ENCODE data around the gene BPIFB4. TPM values are rescaled to one million over a fixed set of nuclear protein-coding genes. Genes with fewer than 3 reads are reported as not detected.

Gene BPIFB4
- total and polyA plus RNA-seq, 2 donors (not counting 3 experiments of a cell fraction or from before 2014, with no cell fraction given): not detected

DNA sequence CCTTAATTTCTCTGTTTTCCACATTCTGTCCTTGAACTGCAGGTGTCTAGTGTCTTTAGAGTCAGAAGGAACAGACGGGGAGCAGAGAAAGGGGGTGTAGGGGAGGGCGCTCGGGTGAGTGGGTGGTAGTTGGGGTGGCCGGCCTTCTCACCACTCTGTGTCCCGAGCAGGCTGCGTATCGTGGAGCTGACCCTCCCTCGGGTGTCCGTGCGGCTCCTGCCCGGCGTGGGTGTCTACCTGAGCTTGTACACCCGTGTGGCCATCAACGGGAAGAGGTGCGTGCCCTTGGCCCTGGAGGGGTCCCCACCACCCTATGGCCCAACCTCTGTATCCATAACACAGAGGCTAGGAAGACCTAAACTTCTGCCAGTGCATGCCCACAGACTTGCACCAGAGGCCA is 5.3 kb downstream of the BPIFB4 start:
- Histone ChIP-seq H3K9me1 (replicated peaks; ENCODE audit: control insufficient read depth, extremely low read depth, insufficient read depth, low read length) (no peaks in the 10 kb centered on the region), H3K27me3 (ENCODE audit: control insufficient read depth in 2 of 2, insufficient read depth in 2 of 2, low read length in 2 of 2) (no peaks in the 10 kb centered on the region), H3K4me2 (ENCODE audit: insufficient read depth, low read length) (no peak overlapping the region), H3K79me2 (ENCODE audit: control insufficient read depth, insufficient read depth, low read length) (no peaks in the 10 kb centered on the region), H3K9ac (replicated peaks; ENCODE audit: extremely low read depth, insufficient read depth, low read length) (no peak overlapping the region), H2AFZ (ENCODE audit: low read depth, low read length) (no peak overlapping the region), H3K4me3 (replicated peaks in 1 of 3; ENCODE audit: insufficient read depth in 1 of 3, low read depth in 1 of 3, low read length in 3 of 3) (no peak overlapping the region), H3K4me1 (ENCODE audit: control insufficient read depth, extremely low read depth, insufficient read depth, low read length) (no peaks in the 10 kb centered on the region), H4K20me1 (replicated peaks; ENCODE audit: control insufficient read depth, extremely low read depth, insufficient read depth, low read length) (no peaks in the 10 kb centered on the region), H3K27ac (ENCODE audit: insufficient read depth, low read depth, low read length) (no peak overlapping the region), H3K36me3 (ENCODE audit: control insufficient read depth in 2 of 2, extremely low read depth in 1 of 2, insufficient read depth in 2 of 2, low read length in 2 of 2) (no peaks in the 10 kb centered on the region), H3K9me3 (replicated peaks; ENCODE audit: control insufficient read depth, insufficient read depth, low read length) (no peaks in the 10 kb centered on the region)
- dilution Hi-C loops (cut with MboI; ENCODE audit: extremely low pct_ligation_motif_present, low sequenced_read_pairs): no loop called here
- DNase-seq (ENCODE audit: low read depth, low spot score) (no peak), FAIRE-seq (no peak)
- CTCF ChIA-PET: no interaction called here
- POLR2A ChIA-PET: no interaction called here
- intact Hi-C loops (cut with micrococcal nuclease): no loop called here
- BruUV-seq (replicated peaks): no TSS peak
- TF ChIP-seq GATA2 (IDR thresholded peaks at IDR 0.05; ENCODE audit: insufficient read depth, insufficient read length, low read depth, low read length) (no peak), POLR2A (IDR thresholded peaks at IDR 0.05; ENCODE audit: low read depth, low read length) (no peak), FOS (IDR thresholded peaks at IDR 0.05; ENCODE audit: borderline replicate concordance, insufficient read depth, low read length) (no peak), EZH2 (IDR thresholded peaks at IDR 0.05; ENCODE audit: borderline replicate concordance, low read depth, low read length, severe bottlenecking) (no peak), JUN (IDR thresholded peaks at IDR 0.05; ENCODE audit: borderline replicate concordance, insufficient read depth, insufficient read length, low read depth) (no peak), MYC (IDR thresholded peaks at IDR 0.05; ENCODE audit: low read depth, low read length) (no peak), POLR2AphosphoS5 (IDR thresholded peaks at IDR 0.05; ENCODE audit: insufficient read depth, low read depth, low read length) (no peak)
- TF ChIP-seq, protein P1, sequence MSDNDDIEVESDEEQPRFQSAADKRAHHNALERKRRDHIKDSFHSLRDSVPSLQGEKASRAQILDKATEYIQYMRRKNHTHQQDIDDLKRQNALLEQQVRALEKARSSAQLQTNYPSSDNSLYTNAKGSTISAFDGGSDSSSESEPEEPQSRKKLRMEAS (IDR thresholded peaks at IDR 0.05; ENCODE audit: insufficient read depth, insufficient read length): no peak
- TF ChIP-seq, protein P2, sequence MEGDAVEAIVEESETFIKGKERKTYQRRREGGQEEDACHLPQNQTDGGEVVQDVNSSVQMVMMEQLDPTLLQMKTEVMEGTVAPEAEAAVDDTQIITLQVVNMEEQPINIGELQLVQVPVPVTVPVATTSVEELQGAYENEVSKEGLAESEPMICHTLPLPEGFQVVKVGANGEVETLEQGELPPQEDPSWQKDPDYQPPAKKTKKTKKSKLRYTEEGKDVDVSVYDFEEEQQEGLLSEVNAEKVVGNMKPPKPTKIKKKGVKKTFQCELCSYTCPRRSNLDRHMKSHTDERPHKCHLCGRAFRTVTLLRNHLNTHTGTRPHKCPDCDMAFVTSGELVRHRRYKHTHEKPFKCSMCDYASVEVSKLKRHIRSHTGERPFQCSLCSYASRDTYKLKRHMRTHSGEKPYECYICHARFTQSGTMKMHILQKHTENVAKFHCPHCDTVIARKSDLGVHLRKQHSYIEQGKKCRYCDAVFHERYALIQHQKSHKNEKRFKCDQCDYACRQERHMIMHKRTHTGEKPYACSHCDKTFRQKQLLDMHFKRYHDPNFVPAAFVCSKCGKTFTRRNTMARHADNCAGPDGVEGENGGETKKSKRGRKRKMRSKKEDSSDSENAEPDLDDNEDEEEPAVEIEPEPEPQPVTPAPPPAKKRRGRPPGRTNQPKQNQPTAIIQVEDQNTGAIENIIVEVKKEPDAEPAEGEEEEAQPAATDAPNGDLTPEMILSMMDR (IDR thresholded peaks at IDR 0.05; ENCODE audit: extremely low read depth in 1 of 2, insufficient read depth in 1 of 2, low read depth in 1 of 2, low read length in 2 of 2): no peak
